Ovary (tissue), 9 donors: Measurements from ENCODE around the gene COPZ1. TPM values are rescaled to one million over a fixed set of nuclear protein-coding genes. Genes with fewer than 3 reads are reported as not detected.
"Not testable (repeated sequence)": the region's sequence is repeated elsewhere in the genome, so short reads cannot be mapped to it uniquely, and the experiment has no call there.

Source experiments
- DNase-seq, 5 donors: peaks; one replicate each; pipeline ENCODE4 v3.0.0-alpha.2; 2019 to 2020
- H3K27ac ChIP-seq, 2 donors: fragments of 200-600 bp; one replicate each; pipeline versions ENCODE4 v1.5.1 to v1.8.0; 2019 to 2022
- H3K27me3 ChIP-seq: fragments of 200-600 bp; one replicate; pipeline ENCODE4 v1.8.0; 2022
- H3K36me3 ChIP-seq: fragments of 200-600 bp; sonication (generic); one replicate; pipeline ENCODE4 v1.5.1; 2019
- H3K4me1 ChIP-seq: one replicate; pipeline ENCODE4 v1.8.1; 2013; ENCODE audit warnings: mild to moderate bottlenecking, moderate library complexity; ENCODE audit not compliant: insufficient read depth
- H3K4me3 ChIP-seq: fragments of 200-600 bp; sonication (generic); one replicate; pipeline ENCODE4 v1.5.1; 2017
- H3K9me3 ChIP-seq, 2 donors: fragments of 200-600 bp in 1 of 2; sonication (generic) in 1 of 2; one replicate each; pipeline versions ENCODE4 v1.5.1 to v1.8.1; 2013 to 2019; ENCODE audit warnings: mild to moderate bottlenecking in 1 of 2, moderate library complexity in 1 of 2
- EP300 ChIP-seq: sonication (generic); formaldehyde crosslinking; IDR thresholded peaks from one replicate; pipeline ENCODE4 v1.6.1; 2017; ENCODE audit warnings: antibody characterized with exemption
- POLR2A ChIP-seq: fragments of 450-650 bp; IDR thresholded peaks from one replicate; pipeline ENCODE4 v1.6.1; 2017; ENCODE audit warnings: antibody characterized with exemption, mild to moderate bottlenecking, moderate library complexity
- WGBS, 3 donors: extraction: QIAGEN DNeasy Blood & Tissue Kit in 1 of 3; methylation state at CpG; one replicate each; pipeline versions ENCODE4 v1.1.5 to v1.1.7; 2013 to 2017; 5-methylcytosine and 5-hydroxymethylcytosine counted together
- intact Hi-C, 4 donors: fragments of 100-400 bp; cut with DNase I; formaldehyde crosslinking; loops; one replicate each; pipeline versions ENCODE4 v1.11.0 to v1.15.1; 2022 to 2023
- polyA plus RNA-seq, 2 donors: library from polyadenylated mRNA; stranded (reverse); fragments of 200-250 nt in 1 of 2; fragments of 350-450 nt in 1 of 2; fragmentation: Illumina TruSeq in 1 of 2; extraction: RNeasy Lipid Tissue Mini Kit (QIAGEN cat#74804) in 1 of 2; gene quantifications; one replicate each; pipeline ENCODE4 v1.2.3, GENCODE V29; 2013 to 2014
- total RNA-seq, 7 donors: library from RNA; depleted of rRNA in 2 of 7; stranded (reverse); fragments of >200 nt in 2 of 7; fragmentation: NEBNext Ultra II Directional in 3 of 7; extraction: Animal tissue kit (Norgen Biotek cat#: 25700) in 3 of 7; gene quantifications; one replicate each; pipeline versions ENCODE4 v1.1.0 to v1.2.4, GENCODE V29; 2016 to 2023
- TF ChIP-seq, protein P1 (sequence below), 3 donors: fragments of 450-650 bp in 2 of 3; fragments of 200-600 bp in 1 of 3; IDR thresholded peaks; one replicate each; pipeline versions ENCODE4 v1.5.1 to v1.8.0; 2016 to 2022; ENCODE audit warnings: antibody characterized with exemption in 3 of 3, mild to moderate bottlenecking in 1 of 3
- donor health status: DM: no; HTN: no; CAD: no; lungs with moderate emphysema.
- donor health status: DM: no; HTN: no; CAD: no.
- donor health status: Bipolar disorder and iron deficiency.
- donor health status: DM: yes; HTN: yes; CAD: no.
- donor health status: DM: no; HTN: no; CAD: no.
- donor health status: DM: yes; HTN: yes; CAD: no.

COPZ1 gene
- total and polyA plus RNA-seq, 9 donors: 41.7 to 219 (median 108) TPM

DNA sequence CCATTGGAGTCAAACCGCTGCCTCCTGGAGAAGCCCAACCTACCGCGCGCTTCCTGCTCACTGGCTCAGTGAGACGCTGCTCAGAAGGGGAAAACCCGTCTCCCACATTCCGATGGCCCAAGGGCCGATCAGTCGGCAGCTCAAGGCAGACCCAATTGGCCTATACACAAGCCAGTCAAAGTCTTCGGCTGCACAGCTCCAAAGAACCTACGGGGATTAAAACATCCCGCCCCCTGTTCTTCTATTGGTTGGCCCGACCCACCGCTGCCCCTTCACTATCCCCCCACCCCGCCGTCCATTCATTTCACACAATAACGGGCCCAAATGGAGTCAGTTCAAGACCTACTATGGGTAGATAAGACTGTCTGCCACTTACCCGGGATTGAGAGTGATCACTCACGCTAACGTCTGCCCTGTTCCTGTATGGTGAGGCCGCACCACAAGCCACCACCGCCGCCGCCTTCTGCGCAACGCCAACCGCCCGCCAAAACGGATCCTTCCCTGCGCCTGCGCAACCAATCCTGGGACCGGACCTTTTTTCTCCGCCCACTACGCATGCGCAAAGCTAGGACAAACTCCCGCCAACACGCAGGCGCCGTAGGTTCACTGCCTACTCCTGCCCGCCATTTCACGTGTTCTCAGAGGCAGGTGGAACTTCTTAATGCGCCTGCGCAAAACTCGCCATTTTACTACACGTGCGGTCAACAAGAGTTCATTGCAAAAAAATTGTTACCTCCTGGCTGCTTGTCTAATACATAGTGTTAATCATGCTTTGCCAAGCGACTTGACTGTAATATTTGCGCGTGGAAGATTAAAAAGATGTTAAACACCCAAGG lies 45.1 kb upstream of the COPZ1 start, which contains the start of gene CBX5:
Gene CBX5, minus strand, starts transcription at position 491 of the 836 bp plus-strand sequence. CDS start 22,472 bp downstream, outside the sequence.
- H3K27me3 ChIP-seq: no peaks in the 10 kb centered on the region
- H3K36me3 ChIP-seq: no peaks in the 10 kb centered on the region
- H3K27ac ChIP-seq: peak within 1 kb of the TSS; percentile 89 to 96
- no peaks in the 10 kb centered on the region for H3K9me3 ChIP-seq
- intact Hi-C loops: loop anchor here in 3 of 4 donors (1.0 to 10.0 kb wide), 4 partner anchors 45 to 77 kb away; partner anchors contain the start of gene COPZ1 (in 1 of the 3)
- WGBS, 3 donors: 0% methylated on average over 49 of the region's 49 CpGs
- TF ChIP-seq POLR2A (peak; percentile 91), EP300 (peak; percentile 85)
- TF ChIP-seq, protein P1, sequence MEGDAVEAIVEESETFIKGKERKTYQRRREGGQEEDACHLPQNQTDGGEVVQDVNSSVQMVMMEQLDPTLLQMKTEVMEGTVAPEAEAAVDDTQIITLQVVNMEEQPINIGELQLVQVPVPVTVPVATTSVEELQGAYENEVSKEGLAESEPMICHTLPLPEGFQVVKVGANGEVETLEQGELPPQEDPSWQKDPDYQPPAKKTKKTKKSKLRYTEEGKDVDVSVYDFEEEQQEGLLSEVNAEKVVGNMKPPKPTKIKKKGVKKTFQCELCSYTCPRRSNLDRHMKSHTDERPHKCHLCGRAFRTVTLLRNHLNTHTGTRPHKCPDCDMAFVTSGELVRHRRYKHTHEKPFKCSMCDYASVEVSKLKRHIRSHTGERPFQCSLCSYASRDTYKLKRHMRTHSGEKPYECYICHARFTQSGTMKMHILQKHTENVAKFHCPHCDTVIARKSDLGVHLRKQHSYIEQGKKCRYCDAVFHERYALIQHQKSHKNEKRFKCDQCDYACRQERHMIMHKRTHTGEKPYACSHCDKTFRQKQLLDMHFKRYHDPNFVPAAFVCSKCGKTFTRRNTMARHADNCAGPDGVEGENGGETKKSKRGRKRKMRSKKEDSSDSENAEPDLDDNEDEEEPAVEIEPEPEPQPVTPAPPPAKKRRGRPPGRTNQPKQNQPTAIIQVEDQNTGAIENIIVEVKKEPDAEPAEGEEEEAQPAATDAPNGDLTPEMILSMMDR (IDR thresholded peaks at IDR 0.05): peak in 1 of 3 donors; percentile 8
- H3K4me1 ChIP-seq: peaks cover 6% of the 10 kb centered on the region
- DNase-seq: peak; percentile 99 to 100 (median 100)
- H3K4me3 ChIP-seq: peak within 1 kb of the TSS; percentile 65

DNA sequence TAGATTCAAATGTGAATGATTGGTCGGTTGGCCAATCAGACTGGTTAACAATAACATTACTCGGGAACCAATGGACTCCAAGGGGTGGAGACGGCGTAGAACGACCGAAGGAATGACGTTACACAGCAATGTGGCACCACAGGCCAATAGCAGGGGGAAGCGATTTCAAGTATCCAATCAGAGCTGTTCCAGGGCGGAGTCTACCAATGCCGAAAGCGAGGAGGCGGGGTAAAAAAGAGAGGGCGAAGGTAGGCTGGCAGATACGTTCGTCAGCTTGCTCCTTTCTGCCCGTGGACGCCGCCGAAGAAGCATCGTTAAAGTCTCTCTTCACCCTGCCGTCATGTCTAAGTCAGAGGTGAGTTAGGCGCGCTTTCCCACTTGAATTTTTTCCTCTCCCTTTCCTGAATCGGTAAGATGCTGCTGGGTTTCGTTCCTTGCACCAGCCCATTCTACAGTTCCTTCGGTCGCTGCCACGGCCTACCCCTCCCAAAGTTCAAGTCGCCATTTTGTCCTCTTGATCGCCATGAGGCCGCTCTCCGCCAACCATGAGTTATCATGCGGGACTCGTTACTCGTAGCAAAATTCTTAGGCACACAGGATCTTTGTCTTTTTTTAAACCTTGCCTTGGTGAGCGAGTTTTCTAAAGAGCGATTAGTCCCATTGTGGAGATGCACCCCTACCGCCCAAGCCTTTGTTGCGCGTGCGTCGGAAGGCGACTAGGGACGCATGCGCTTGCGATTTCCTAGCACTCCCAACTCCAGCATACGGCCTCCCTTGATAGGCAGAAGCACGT lies 44.3 kb upstream of the COPZ1 start, which contains the start of gene HNRNPA1:
Gene HNRNPA1, plus strand, starts transcription at position 259 of the 793 bp plus-strand sequence. Its CDS starts 82 bp downstream, at position 341.
- Histone ChIP-seq H3K27me3 (no peaks in the 10 kb centered on the region), H3K36me3 (no peaks in the 10 kb centered on the region), H3K4me3 (peak within 1 kb of the TSS; percentile 65), H3K4me1 (peaks cover 6% of the 10 kb centered on the region), H3K9me3 (no peaks in the 10 kb centered on the region), H3K27ac (peak within 1 kb of the TSS; percentile 89 to 96)
- DNase-seq: peak; percentile 93 to 98 (median 94)
- 0 to 1% (median 0%) methylated on average over 48 of the region's 48 CpGs for WGBS, 3 donors
- peak; percentile 98 for TF ChIP-seq POLR2A
- TF ChIP-seq, protein P1 (IDR thresholded peaks at IDR 0.05): no peak
- intact Hi-C loops: loop anchor here in 2 of 4 donors (5.0 to 10.0 kb wide), 3 partner anchors 56 to 77 kb away; no protein-coding TSS in a partner anchor

DNA sequence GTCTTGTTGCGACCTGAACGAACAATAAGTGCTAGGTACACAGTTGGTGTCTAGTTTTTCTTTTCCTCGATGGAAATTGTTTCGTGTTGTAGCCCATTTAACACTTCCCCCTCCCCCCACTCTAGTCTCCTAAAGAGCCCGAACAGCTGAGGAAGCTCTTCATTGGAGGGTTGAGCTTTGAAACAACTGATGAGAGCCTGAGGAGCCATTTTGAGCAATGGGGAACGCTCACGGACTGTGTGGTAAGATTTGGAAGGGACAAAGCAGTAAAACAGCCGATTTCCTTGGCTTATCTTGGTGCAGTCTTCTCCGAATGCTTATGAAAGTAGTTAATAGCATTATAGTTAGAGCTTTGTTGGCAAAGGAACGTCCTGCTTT lies 43.7 kb upstream of the COPZ1 start:
- 0 to 1% (median 0%) methylated on average over 10 of the region's 10 CpGs for WGBS, 3 donors
- H3K27ac ChIP-seq: peak overlapping the region; percentile 38 to 96
- not testable (repeated sequence) for DNase-seq, H3K9me3 ChIP-seq, H3K27me3 ChIP-seq, H3K36me3 ChIP-seq, H3K4me1 ChIP-seq
- intact Hi-C loops: loop anchor here in 2 of 4 donors (5.0 to 10.0 kb wide), 3 partner anchors 56 to 76 kb away; no protein-coding TSS in a partner anchor
- H3K4me3 ChIP-seq: peak overlapping the region; percentile 65

DNA sequence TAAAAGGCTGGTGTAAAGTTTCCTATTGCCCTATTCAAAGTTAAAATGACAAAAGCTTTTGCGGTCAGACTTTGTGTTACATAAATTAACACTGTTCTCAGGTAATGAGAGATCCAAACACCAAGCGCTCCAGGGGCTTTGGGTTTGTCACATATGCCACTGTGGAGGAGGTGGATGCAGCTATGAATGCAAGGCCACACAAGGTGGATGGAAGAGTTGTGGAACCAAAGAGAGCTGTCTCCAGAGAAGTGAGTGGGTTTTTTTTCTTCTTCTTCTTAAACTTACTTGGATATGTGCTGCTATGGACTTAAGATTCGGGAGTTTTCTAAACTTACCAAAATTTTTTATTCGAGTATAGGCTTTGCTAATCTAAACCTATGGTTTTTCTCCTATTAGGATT lies 43.2 kb upstream of the COPZ1 start:
- intact Hi-C loops: loop anchor here in 2 of 4 donors (5.0 to 10.0 kb wide), 3 partner anchors 57 to 76 kb away; no protein-coding TSS in a partner anchor
- H3K27ac ChIP-seq: peak overlapping the region; percentile 38 to 96
- not testable (repeated sequence) for H3K36me3 ChIP-seq, H3K27me3 ChIP-seq, DNase-seq, H3K9me3 ChIP-seq, H3K4me1 ChIP-seq
- peak overlapping the region; percentile 65 for H3K4me3 ChIP-seq
- 8 to 13% (median 12%) methylated on average over 4 of the region's 4 CpGs for WGBS, 3 donors

DNA sequence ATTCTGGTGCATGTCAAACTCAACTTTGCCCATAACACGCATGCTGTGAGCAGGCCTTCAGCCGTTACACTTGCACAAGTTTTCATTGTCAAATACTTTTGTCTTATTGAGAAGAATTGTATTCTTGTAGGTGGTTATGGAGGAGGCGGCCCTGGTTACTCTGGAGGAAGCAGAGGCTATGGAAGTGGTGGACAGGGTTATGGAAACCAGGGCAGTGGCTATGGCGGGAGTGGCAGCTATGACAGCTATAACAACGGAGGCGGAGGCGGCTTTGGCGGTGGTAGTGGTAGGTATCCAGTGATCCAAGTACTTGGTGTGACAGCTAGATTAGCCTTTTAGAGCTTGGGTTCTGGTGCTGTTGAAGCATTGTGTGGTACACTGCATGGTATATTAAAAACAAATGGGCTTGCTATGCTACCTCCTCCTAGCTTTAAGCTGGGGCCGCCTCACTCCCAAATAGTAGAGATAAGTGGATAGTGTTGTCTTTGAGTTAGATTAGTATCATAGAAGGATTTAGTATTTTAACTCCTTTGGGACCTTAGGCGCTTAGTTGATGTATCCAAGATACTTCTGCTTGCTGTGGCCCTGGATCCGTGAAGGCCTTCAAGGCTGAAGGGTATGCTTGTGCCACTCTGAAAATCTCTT lies 41.9 kb upstream of the COPZ1 start:
- Histone ChIP-seq H3K27ac (no peak overlapping the region), H3K4me3 (no peak overlapping the region), H3K9me3 (no peaks in the 10 kb centered on the region), H3K27me3 (no peaks in the 10 kb centered on the region), H3K36me3 (no peaks in the 10 kb centered on the region), H3K4me1 (peaks cover 2% of the 10 kb centered on the region)
- 27 to 38% (median 33%) methylated on average over 11 of the region's 11 CpGs for WGBS, 3 donors
- TF ChIP-seq, protein P1 (IDR thresholded peaks at IDR 0.05): no peak
- TF ChIP-seq EP300 (no peak), POLR2A (no peak)
- no peak for DNase-seq
- intact Hi-C loops: loop anchor here in 2 of 4 donors (5.0 to 10.0 kb wide), 3 partner anchors 58 to 74 kb away; no protein-coding TSS in a partner anchor

DNA sequence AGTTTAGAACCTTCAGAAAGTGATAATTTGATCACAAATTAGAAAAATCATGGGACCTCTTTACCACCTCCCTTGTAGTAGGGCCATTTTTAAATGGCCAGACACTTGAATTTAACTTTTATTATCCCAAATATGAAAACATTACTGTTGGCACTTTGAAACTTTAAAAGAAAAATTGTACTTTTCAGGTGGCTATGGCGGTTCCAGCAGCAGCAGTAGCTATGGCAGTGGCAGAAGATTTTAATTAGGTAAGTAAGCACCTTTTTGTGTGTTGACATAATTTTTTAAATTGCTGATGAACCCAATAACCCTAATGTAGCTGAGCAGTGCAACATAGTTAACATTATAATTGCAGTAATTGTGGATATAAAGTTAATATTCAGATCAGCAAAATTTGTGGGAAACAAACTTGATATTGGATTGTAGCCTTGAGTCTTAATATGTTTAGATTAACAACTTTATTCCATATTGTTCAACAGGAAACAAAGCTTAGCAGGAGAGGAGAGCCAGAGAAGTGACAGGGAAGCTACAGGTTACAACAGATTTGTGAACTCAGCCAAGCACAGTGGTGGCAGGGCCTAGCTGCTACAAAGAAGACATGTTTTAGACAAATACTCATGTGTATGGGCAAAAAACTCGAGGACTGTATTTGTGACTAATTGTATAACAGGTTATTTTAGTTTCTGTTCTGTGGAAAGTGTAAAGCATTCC lies 40.7 kb upstream of the COPZ1 start:
- not testable (repeated sequence) for H3K4me3 ChIP-seq

More for the DNA sequence above, 40.7 kb upstream of the COPZ1 start:
- intact Hi-C loops: loop anchor here in 2 of 4 donors (5.0 to 10.0 kb wide), 3 partner anchors 59 to 73 kb away; no protein-coding TSS in a partner anchor
- H3K9me3 ChIP-seq, H3K27me3 ChIP-seq, H3K36me3 ChIP-seq, DNase-seq, H3K4me1 ChIP-seq, H3K27ac ChIP-seq: not testable (repeated sequence)
- 23 to 40% (median 37%) methylated on average over 1 to 2 of the region's 2 CpGs for WGBS, 3 donors
